K562 (cell line): Measurements from ENCODE around the gene PLXDC1. TPM values are rescaled to one million over a fixed set of nuclear protein-coding genes. Genes with fewer than 3 reads are reported as not detected.
"Not testable (repeated sequence)": the region's sequence is repeated elsewhere in the genome, so short reads cannot be mapped to it uniquely, and the experiment has no call there.

Source experiments
- ATAC-seq: fragments of 200-7000 bp; cut with Tn5 transposase; 3 replicates; pipeline ENCODE4 v1.9.1; 2020; ENCODE audit warnings: moderate library complexity
- BruUV-seq: library from RNA; stranded (reverse); fragments of 400-500 nt; replicated peaks from 2 replicates; lab custom pipeline; 2021; lab: Mats Ljungman, UMichigan
- CTCF ChIA-PET: fragments of 300-600 bp; formaldehyde crosslinking; extraction: SDS; loops from one replicate; lab custom pipeline; 2021; ENCODE audit warnings: low intra/inter-chr PET ratio; lab: Yijun Ruan, JAX
- POLR2A ChIA-PET: fragments of 300-600, 350-650 bp; sonication (Branson Sonifier 250); formaldehyde crosslinking; extraction: SDS; loops from one replicate; lab custom pipeline; 2021; ENCODE audit warnings: antibody characterized with exemption, inconsistent platforms; lab: Yijun Ruan, JAX
- DNase-seq, 4 experiments: peaks; one replicate each; pipeline versions ENCODE4 v3.0.0 to v3.0.0-alpha.2; 2011 to 2018; ENCODE audit warnings: low spot score in 3 of 4, mixed read lengths in 3 of 4; ENCODE audit errors: extremely low read depth in 1 of 4
- FAIRE-seq: peaks from 2 replicates; lab custom pipeline; 2011; peaks lifted over from hg19 to GRCh38; lab: Jason Lieb, UNC
- H2AFZ ChIP-seq: 2 replicates; pipeline ENCODE4 v1.6.0; 2011; ENCODE audit warnings: low read depth, low read length, control low read depth, inconsistent platforms
- H3K27ac ChIP-seq: fragments of 200-600 bp; 3 replicates; pipeline ENCODE4 v1.8.0; 2011; ENCODE audit warnings: low read depth, mild to moderate bottlenecking, control low read depth, inconsistent platforms, low read length, moderate library complexity, mixed read lengths; ENCODE audit errors: extremely low read depth
- H3K27me3 ChIP-seq, 2 experiments: fragments of 300-600 bp in 1 of 2; 2 replicates in 1 of 2; 3 replicates in 1 of 2; pipeline versions ENCODE4 v1.6.0 to v1.8.0; 2011; ENCODE audit warnings: inconsistent platforms in 2 of 2, low read length in 2 of 2, mild to moderate bottlenecking in 1 of 2, mixed read lengths in 1 of 2, moderate library complexity in 1 of 2; ENCODE audit not compliant: control insufficient read depth in 2 of 2, insufficient read depth in 2 of 2
- H3K36me3 ChIP-seq: fragments of 300-600 bp; 3 replicates; pipeline ENCODE4 v1.8.0; 2011; ENCODE audit warnings: mild to moderate bottlenecking, low read length, inconsistent platforms; ENCODE audit not compliant: control insufficient read depth, insufficient read depth
- H3K4me1 ChIP-seq, 2 experiments: fragments of 200-600 bp in 1 of 2; replicated peaks in 1 of 2; 2 replicates in 1 of 2; 3 replicates in 1 of 2; pipeline versions ENCODE4 v1.5.1 to v1.8.0; 2011; ENCODE audit warnings: inconsistent platforms in 2 of 2, low read length in 2 of 2, mild to moderate bottlenecking in 1 of 2, mixed read lengths in 1 of 2, moderate library complexity in 1 of 2; ENCODE audit not compliant: control insufficient read depth in 2 of 2, insufficient read depth in 2 of 2
- H3K4me2 ChIP-seq: 2 replicates; pipeline ENCODE4 v1.6.1; 2011; ENCODE audit warnings: low read length, control low read depth, inconsistent platforms, mixed read lengths; ENCODE audit not compliant: insufficient read depth
- H3K4me3 ChIP-seq: fragments of 200-600 bp; sonication (generic), shearing (Covaris generic); 2 replicates; pipeline ENCODE4 v1.5.1; 2016; ENCODE audit warnings: control low read depth, inconsistent platforms
- H3K79me2 ChIP-seq: fragments of 200-600 bp; 3 replicates; pipeline ENCODE4 v1.8.0; 2011; ENCODE audit warnings: low read length, inconsistent platforms; ENCODE audit not compliant: control insufficient read depth, insufficient read depth
- H3K9ac ChIP-seq, 2 experiments: 2 replicates each; pipeline versions ENCODE4 v1.6.0 to v1.6.1; 2011; ENCODE audit warnings: low read depth in 2 of 2, low read length in 2 of 2, control low read depth in 1 of 2, inconsistent platforms in 1 of 2, mild to moderate bottlenecking in 1 of 2, mixed read lengths in 1 of 2; ENCODE audit not compliant: insufficient read depth in 1 of 2
- H3K9me1 ChIP-seq: one replicate; pipeline ENCODE4 v1.6.0; 2011; ENCODE audit warnings: inconsistent platforms, mild to moderate bottlenecking, low read length, moderate library complexity; ENCODE audit not compliant: control insufficient read depth, insufficient read depth
- H3K9me3 ChIP-seq: replicated peaks from 2 replicates; pipeline ENCODE4 v1.5.1; 2011; ENCODE audit warnings: low read depth, low read length, inconsistent platforms; ENCODE audit not compliant: control insufficient read depth, insufficient read depth
- H4K20me1 ChIP-seq: replicated peaks from 2 replicates; pipeline ENCODE4 v1.6.1; 2011; ENCODE audit warnings: low read length, inconsistent platforms, mixed read lengths; ENCODE audit not compliant: control insufficient read depth, insufficient read depth
- CHD1 ChIP-seq: fragments of 200-600 bp; sonication (generic); IDR thresholded peaks from one replicate; pipeline ENCODE4 v1.6.1; 2012; ENCODE audit warnings: mild to moderate bottlenecking, moderate library complexity, low read length, inconsistent platforms
- RBM25 ChIP-seq: fragments of 200-400 bp; formaldehyde crosslinking; IDR thresholded peaks from 2 replicates; pipeline ENCODE4 v1.6.1; 2018; ENCODE audit warnings: low read length, low read depth, moderate library complexity; ENCODE audit not compliant: severe bottlenecking
- ZNF121 ChIP-seq: sonication (generic); formaldehyde crosslinking; conservative IDR thresholded peaks from 2 replicates; pipeline ENCODE4 v1.8.0; 2022; ENCODE audit warnings: missing genetic modification reagents
- ZNF512 ChIP-seq: IDR thresholded peaks from 2 replicates; pipeline ENCODE4 v1.6.1; 2016; ENCODE audit warnings: missing genetic modification characterization, missing compliant biosample characterization
- ZNF76 ChIP-seq: fragments of 250-450 bp; sonication (Bioruptor Pico); IDR thresholded peaks from 2 replicates; pipeline ENCODE4 v1.4.0; 2020; ENCODE audit warnings: mild to moderate bottlenecking, moderate library complexity, borderline replicate concordance
- WGBS: fragments of 100-300 bp; shearing (Covaris generic); methylation state at CpG from one replicate; pipeline ENCODE4 v1.1.6; 2016; ENCODE audit warnings: low coverage, mixed read lengths; ENCODE audit not compliant: insufficient coverage; ENCODE audit errors: missing lambda C conversion rate; 5-methylcytosine and 5-hydroxymethylcytosine counted together
- in situ Hi-C: fragments of 300-500 bp; cut with MboI; formaldehyde crosslinking; loops from 4 replicates; pipeline ENCODE4 v1.15.0; 2018; ENCODE audit warnings: inconsistent platforms, mixed read lengths
- intact Hi-C: fragments of 100-400 bp; cut with micrococcal nuclease; formaldehyde crosslinking; loops from 2 replicates; pipeline ENCODE4 v1.14.2; 2022
- polyA plus RNA-seq, 8 experiments: library from polyadenylated mRNA; depleted of rRNA in 4 of 8; stranded (reverse) in 5 of 8; unstranded in 3 of 8; fragments of >200 nt; fragmentation: Nextera tagmentation in 2 of 8; fragmentation: Illumina TruSeq in 1 of 8; extraction: Ambion mirVana in 2 of 8; extraction: Trizol in 1 of 8; gene quantifications; 2 replicates each; pipeline versions ENCODE4 v1.2.1 to v1.2.3, GENCODE V29; 2011 to 2014; ENCODE audit warnings: inconsistent platforms in 1 of 8, missing spikeins in 1 of 8
- total RNA-seq, 7 experiments: library from RNA; depleted of rRNA in 6 of 7; stranded (reverse); fragments of >200 nt in 6 of 7; fragmentation: Illumina TruSeq in 2 of 7; extraction: Trizol in 2 of 7; gene quantifications; 2 replicates each; pipeline versions ENCODE4 v1.2.1 to v1.2.3, GENCODE V29; 2011 to 2021; ENCODE audit warnings: low replicate concordance in 1 of 7

Gene PLXDC1
- total and polyA plus RNA-seq, 9 of the 15 experiments (the other 6 are each of a cell fraction or from before 2014, with no cell fraction given): not detected

GRCh38 chr17:39130205-39130604 is 21.2 kb downstream of the PLXDC1 start:
- Histone ChIP-seq H2AFZ (no peak overlapping the region), H3K9me1 (no peaks in the 10 kb centered on the region), H3K27me3 (peaks cover 13 to 29% of the 10 kb centered on the region in 2 experiments), H3K4me1 (peaks cover 5 to 9% of the 10 kb centered on the region in 2 experiments; a peak in 3 of 5 replicates), H3K27ac (no peak overlapping the region), H3K9me3 (no peaks in the 10 kb centered on the region), H3K4me2 (no peak overlapping the region), H3K36me3 (no peaks in the 10 kb centered on the region), H3K79me2 (no peaks in the 10 kb centered on the region), H3K4me3 (no peak overlapping the region), H4K20me1 (no peaks in the 10 kb centered on the region), H3K9ac (no peak overlapping the region)
- DNase-seq (no peak), ATAC-seq (no peak), FAIRE-seq (no peak)
- POLR2A ChIA-PET: no interaction called here
- no TSS peak for BruUV-seq
- CTCF ChIA-PET: no interaction called here
- 53% methylated on average over 3 of the region's 3 CpGs for WGBS
- in situ Hi-C loops (no loop called here), intact Hi-C loops (no loop called here)
- TF ChIP-seq ZNF121 (0 out of 2 replicates have a peak, but pooled peaks have one; percentile 23), CHD1 (no peak), ZNF76 (CRISPR knock-in tag) (no peak), RBM25 (peak; percentile 17)

- H4K20me1 ChIP-seq, H3K79me2 ChIP-seq, in situ Hi-C loops, H3K4me2 ChIP-seq, H3K9me1 ChIP-seq, FAIRE-seq, intact Hi-C loops, ATAC-seq, BruUV-seq, H2AFZ ChIP-seq, CTCF ChIA-PET, H3K4me1 ChIP-seq, H3K9ac ChIP-seq: not testable (repeated sequence)
- peaks cover 13 to 24% of the 10 kb centered on the region in 2 experiments for H3K27me3 ChIP-seq
- TF ChIP-seq ZNF512 (tag): peak; percentile 95
- TF ChIP-seq, all 486 proteins: peak for 1; not testable (repeated sequence) for 485
- POLR2A ChIA-PET, H3K4me3 ChIP-seq, H3K9me3 ChIP-seq, DNase-seq, H3K36me3 ChIP-seq, H3K27ac ChIP-seq: not testable (repeated sequence)
- 18% methylated on average over 6 of the region's 6 CpGs for WGBS
Measured at GRCh38 chr17:39129544-39129943, 21.9 kb downstream of the PLXDC1 start.
